ENCODE results near the gene CAPN15. TPM values are rescaled to one million over a fixed set of nuclear protein-coding genes. Genes with fewer than 3 reads are reported as not detected.

CAPN15 gene
- total RNA-seq, 2 experiments from 2014 or later = 32.9 to 54.0 TPM

- Histone ChIP-seq H3K4me3 (ENCODE audit: low read depth, low read length, poor library complexity, severe bottlenecking) (no peak overlapping the region), H3K9me2 (ENCODE audit: insufficient read depth, low read length) (no peaks in the 10 kb centered on the region), H3K9me3 (ENCODE audit: low read length) (no peaks in the 10 kb centered on the region), H3K79me2 (ENCODE audit: insufficient read depth, low read depth, low read length) (no peaks in the 10 kb centered on the region), H4K20me1 (ENCODE audit: insufficient read depth, low read length) (no peaks in the 10 kb centered on the region), H3K27ac (ENCODE audit: low read depth, low read length, poor library complexity, severe bottlenecking) (no peak overlapping the region), H2AFZ (ENCODE audit: low read length) (no peak overlapping the region), H3K36me3 (ENCODE audit: insufficient read depth, low read length) (no peaks in the 10 kb centered on the region), H3K4me2 (ENCODE audit: low read length) (no peak overlapping the region), H3K4me1 (ENCODE audit: insufficient read depth, low read length, poor library complexity, severe bottlenecking) (no peaks in the 10 kb centered on the region)
- ChIA-PET POLR2A (no interaction called here), CTCF (ENCODE audit: unreplicated experiment) (no interaction called here)
- TF ChIP-seq EZH2phosphoT487 (IDR thresholded peaks at IDR 0.05; ENCODE audit: borderline replicate concordance, low read depth, low read length) = no peak
- TF ChIP-seq CTCF (conservative IDR thresholded peaks at IDR 0.05; ENCODE audit: low read length) = no peak
- intact Hi-C loops (cut with micrococcal nuclease; ENCODE audit: unreplicated experiment) = no loop called here
- no TSS peak for BruUV-seq (replicated peaks)
- DNase-seq (ENCODE audit: low spot score) = no peak
Observed at GRCh38 chr16:558298-559020, 30.9 kb downstream of the CAPN15 start.

- Histone ChIP-seq H4K20me1 (ENCODE audit: insufficient read depth, low read length) (no peaks in the 10 kb centered on the region), H3K9me2 (ENCODE audit: insufficient read depth, low read length) (no peaks in the 10 kb centered on the region), H3K36me3 (ENCODE audit: insufficient read depth, low read length) (no peaks in the 10 kb centered on the region), H3K4me2 (ENCODE audit: low read length) (no peak overlapping the region), H3K9me3 (ENCODE audit: low read length) (no peaks in the 10 kb centered on the region), H3K79me2 (ENCODE audit: insufficient read depth, low read depth, low read length) (no peaks in the 10 kb centered on the region), H3K27ac (ENCODE audit: low read depth, low read length, poor library complexity, severe bottlenecking) (no peak overlapping the region), H3K4me1 (ENCODE audit: insufficient read depth, low read length, poor library complexity, severe bottlenecking) (no peaks in the 10 kb centered on the region), H3K4me3 (ENCODE audit: low read depth, low read length, poor library complexity, severe bottlenecking) (no peak overlapping the region), H2AFZ (ENCODE audit: low read length) (no peak overlapping the region)
- DNase-seq (ENCODE audit: low spot score) = no peak
- ChIA-PET CTCF (ENCODE audit: unreplicated experiment) (no interaction called here), POLR2A (no interaction called here)
- no TSS peak for BruUV-seq (replicated peaks)
- intact Hi-C loops (cut with micrococcal nuclease; ENCODE audit: unreplicated experiment) = no loop called here
- no peak for TF ChIP-seq CTCF (conservative IDR thresholded peaks at IDR 0.05; ENCODE audit: low read length)
- no peak for TF ChIP-seq EZH2phosphoT487 (IDR thresholded peaks at IDR 0.05; ENCODE audit: borderline replicate concordance, low read depth, low read length)
Observed at GRCh38 chr16:559021-559380, 31.5 kb downstream of the CAPN15 start.

- no peak for TF ChIP-seq CTCF (conservative IDR thresholded peaks at IDR 0.05; ENCODE audit: low read length)
- no peak for TF ChIP-seq EZH2phosphoT487 (IDR thresholded peaks at IDR 0.05; ENCODE audit: borderline replicate concordance, low read depth, low read length)
- Histone ChIP-seq H3K4me3 (ENCODE audit: low read depth, low read length, poor library complexity, severe bottlenecking) (no peak overlapping the region), H3K9me2 (ENCODE audit: insufficient read depth, low read length) (no peaks in the 10 kb centered on the region), H3K9me3 (ENCODE audit: low read length) (no peaks in the 10 kb centered on the region), H3K4me1 (ENCODE audit: insufficient read depth, low read length, poor library complexity, severe bottlenecking) (no peaks in the 10 kb centered on the region), H2AFZ (ENCODE audit: low read length) (no peak overlapping the region), H3K79me2 (ENCODE audit: insufficient read depth, low read depth, low read length) (no peaks in the 10 kb centered on the region), H3K36me3 (ENCODE audit: insufficient read depth, low read length) (no peaks in the 10 kb centered on the region), H4K20me1 (ENCODE audit: insufficient read depth, low read length) (no peaks in the 10 kb centered on the region), H3K4me2 (ENCODE audit: low read length) (no peak overlapping the region), H3K27ac (ENCODE audit: low read depth, low read length, poor library complexity, severe bottlenecking) (no peak overlapping the region)
- CTCF ChIA-PET (ENCODE audit: unreplicated experiment) = no interaction called here
- no TSS peak for BruUV-seq (replicated peaks)
- intact Hi-C loops (cut with micrococcal nuclease; ENCODE audit: unreplicated experiment) = no loop called here
- no peak for DNase-seq (ENCODE audit: low spot score)
- POLR2A ChIA-PET = no interaction called here
Observed at GRCh38 chr16:559411-560203, 32.1 kb downstream of the CAPN15 start.
